ENCODE results near the gene GXYLT1.

The GXYLT1 gene

GRCh38 chr12:42186793-42187192, 42.1 kb upstream of the GXYLT1 start:
- Histone ChIP-seq H3K79me1 (ENCODE audit: low read length) (no peaks in the 10 kb centered on the region), H3K4ac (ENCODE audit: low read depth, low read length) (no peak overlapping the region), H3K9ac (ENCODE audit: low read length) (no peak overlapping the region), H3K4me1 (ENCODE audit: control insufficient read depth, low read depth, low read length) (no peaks in the 10 kb centered on the region), H3K4me2 (ENCODE audit: low read length) (no peak overlapping the region), H3K18ac (ENCODE audit: low read length) (no peak overlapping the region), H3K23ac (ENCODE audit: low read length) (no peak overlapping the region), H3K79me2 (ENCODE audit: control insufficient read depth, insufficient read depth, low read length) (no peaks in the 10 kb centered on the region), H2BK15ac (replicated peaks; ENCODE audit: low read depth) (no peak overlapping the region), H2BK120ac (ENCODE audit: low read depth, low read length) (no peak overlapping the region), H2BK5ac (ENCODE audit: low read length) (no peak overlapping the region), H2AK5ac (ENCODE audit: low read length) (no peak overlapping the region), H3K4me3 (ENCODE audit: low read length) (no peak overlapping the region), H3K36me3 (ENCODE audit: control insufficient read depth, insufficient read depth, low read length) (no peaks in the 10 kb centered on the region), H4K8ac (ENCODE audit: low read depth, low read length) (no peak overlapping the region), H3K27me3 (ENCODE audit: insufficient read depth, low read length, poor library complexity) (no peaks in the 10 kb centered on the region), H4K5ac (ENCODE audit: low read length) (no peak overlapping the region), H3K56ac (ENCODE audit: low read length) (no peak overlapping the region), H3K27ac (ENCODE audit: low read depth, low read length) (no peak overlapping the region)
- no peak for DNase-seq
- no CpG with 5 or more reads among the region's 2 CpGs for WGBS (ENCODE audit: extremely low coverage, insufficient coverage, low lambda C conversion rate)

- H3K4me2 ChIP-seq (ENCODE audit: low read length) = no peak overlapping the region
- no peak overlapping the region for H2AK5ac ChIP-seq (ENCODE audit: low read length)
- H4K5ac ChIP-seq (ENCODE audit: low read length) = no peak overlapping the region
- H3K27me3 ChIP-seq (ENCODE audit: insufficient read depth, low read length, poor library complexity) = no peaks in the 10 kb centered on the region
- H3K79me1 ChIP-seq (ENCODE audit: low read length) = no peaks in the 10 kb centered on the region
- no peak overlapping the region for H3K18ac ChIP-seq (ENCODE audit: low read length)
- no peak overlapping the region for H3K4me3 ChIP-seq (ENCODE audit: low read length)
- H3K4ac ChIP-seq (ENCODE audit: low read depth, low read length) = no peak overlapping the region
- no peak for DNase-seq
- no peak overlapping the region for H3K27ac ChIP-seq (ENCODE audit: low read depth, low read length)
- no peak overlapping the region for H2BK5ac ChIP-seq (ENCODE audit: low read length)
- no peak overlapping the region for H3K9ac ChIP-seq (ENCODE audit: low read length)
- H3K56ac ChIP-seq (ENCODE audit: low read length) = no peak overlapping the region
- H2BK120ac ChIP-seq (ENCODE audit: low read depth, low read length) = no peak overlapping the region
- H2BK15ac ChIP-seq (replicated peaks; ENCODE audit: low read depth) = no peak overlapping the region
- no peaks in the 10 kb centered on the region for H3K79me2 ChIP-seq (ENCODE audit: control insufficient read depth, insufficient read depth, low read length)
- H3K4me1 ChIP-seq (ENCODE audit: control insufficient read depth, low read depth, low read length) = no peaks in the 10 kb centered on the region
- no peak overlapping the region for H4K8ac ChIP-seq (ENCODE audit: low read depth, low read length)
- H3K23ac ChIP-seq (ENCODE audit: low read length) = no peak overlapping the region
- no CpG with 5 or more reads among the region's 2 CpGs for WGBS (ENCODE audit: extremely low coverage, insufficient coverage, low lambda C conversion rate)
- H3K36me3 ChIP-seq (ENCODE audit: control insufficient read depth, insufficient read depth, low read length) = no peaks in the 10 kb centered on the region
Observed at GRCh38 chr12:42182394-42182793, 37.7 kb upstream of the GXYLT1 start.

- H3K4me3 ChIP-seq (ENCODE audit: low read length) = no peak overlapping the region
- no peak overlapping the region for H3K27ac ChIP-seq (ENCODE audit: low read depth, low read length)
- H3K79me2 ChIP-seq (ENCODE audit: control insufficient read depth, insufficient read depth, low read length) = no peaks in the 10 kb centered on the region
- no peaks in the 10 kb centered on the region for H3K79me1 ChIP-seq (ENCODE audit: low read length)
- no peak overlapping the region for H2AK5ac ChIP-seq (ENCODE audit: low read length)
- H3K9ac ChIP-seq (ENCODE audit: low read length) = no peak overlapping the region
- H3K4me2 ChIP-seq (ENCODE audit: low read length) = no peak overlapping the region
- H2BK5ac ChIP-seq (ENCODE audit: low read length) = no peak overlapping the region
- H3K4ac ChIP-seq (ENCODE audit: low read depth, low read length) = no peak overlapping the region
- H4K5ac ChIP-seq (ENCODE audit: low read length) = no peak overlapping the region
- H3K56ac ChIP-seq (ENCODE audit: low read length) = no peak overlapping the region
- no peak overlapping the region for H2BK15ac ChIP-seq (replicated peaks; ENCODE audit: low read depth)
- H3K36me3 ChIP-seq (ENCODE audit: control insufficient read depth, insufficient read depth, low read length) = no peaks in the 10 kb centered on the region
- H3K27me3 ChIP-seq (ENCODE audit: insufficient read depth, low read length, poor library complexity) = no peaks in the 10 kb centered on the region
- no peak overlapping the region for H3K23ac ChIP-seq (ENCODE audit: low read length)
- no peaks in the 10 kb centered on the region for H3K4me1 ChIP-seq (ENCODE audit: control insufficient read depth, low read depth, low read length)
- H2BK120ac ChIP-seq (ENCODE audit: low read depth, low read length) = no peak overlapping the region
- no peak for DNase-seq
- no peak overlapping the region for H3K18ac ChIP-seq (ENCODE audit: low read length)
- WGBS (ENCODE audit: extremely low coverage, insufficient coverage, low lambda C conversion rate) = no CpG with 5 or more reads among the region's 2 CpGs
- no peak overlapping the region for H4K8ac ChIP-seq (ENCODE audit: low read depth, low read length)
Observed at GRCh38 chr12:42180990-42181596, 36.4 kb upstream of the GXYLT1 start.

GRCh38 chr12:42178101-42178500, 33.4 kb upstream of the GXYLT1 start:
- H2BK5ac ChIP-seq (ENCODE audit: low read length) = no peak overlapping the region
- no peak overlapping the region for H3K4me2 ChIP-seq (ENCODE audit: low read length)
- no peaks in the 10 kb centered on the region for H3K36me3 ChIP-seq (ENCODE audit: control insufficient read depth, insufficient read depth, low read length)
- WGBS (ENCODE audit: extremely low coverage, insufficient coverage, low lambda C conversion rate) = no CpG with 5 or more reads among the region's 2 CpGs
- H3K4me1 ChIP-seq (ENCODE audit: control insufficient read depth, low read depth, low read length) = no peaks in the 10 kb centered on the region
- H3K27me3 ChIP-seq (ENCODE audit: insufficient read depth, low read length, poor library complexity) = no peaks in the 10 kb centered on the region
- DNase-seq = no peak
- H3K9ac ChIP-seq (ENCODE audit: low read length) = no peak overlapping the region
- no peak overlapping the region for H2AK5ac ChIP-seq (ENCODE audit: low read length)
- no peak overlapping the region for H3K4ac ChIP-seq (ENCODE audit: low read depth, low read length)
- H3K79me2 ChIP-seq (ENCODE audit: control insufficient read depth, insufficient read depth, low read length) = no peaks in the 10 kb centered on the region
- no peak overlapping the region for H3K4me3 ChIP-seq (ENCODE audit: low read length)
- no peak overlapping the region for H2BK120ac ChIP-seq (ENCODE audit: low read depth, low read length)
- H4K8ac ChIP-seq (ENCODE audit: low read depth, low read length) = no peak overlapping the region
- no peak overlapping the region for H4K5ac ChIP-seq (ENCODE audit: low read length)
- H3K27ac ChIP-seq (ENCODE audit: low read depth, low read length) = no peak overlapping the region
- H3K79me1 ChIP-seq (ENCODE audit: low read length) = no peaks in the 10 kb centered on the region
- H2BK15ac ChIP-seq (replicated peaks; ENCODE audit: low read depth) = no peak overlapping the region
- no peak overlapping the region for H3K23ac ChIP-seq (ENCODE audit: low read length)
- no peak overlapping the region for H3K56ac ChIP-seq (ENCODE audit: low read length)
- no peak overlapping the region for H3K18ac ChIP-seq (ENCODE audit: low read length)

GRCh38 chr12:42174978-42175377, 30.3 kb upstream of the GXYLT1 start:
- H2BK120ac ChIP-seq (ENCODE audit: low read depth, low read length) = no peak overlapping the region
- H3K4me2 ChIP-seq (ENCODE audit: low read length) = no peak overlapping the region

GRCh38 chr12:42173961-42174521, 29.4 kb upstream of the GXYLT1 start:
- no peak overlapping the region for H3K4ac ChIP-seq (ENCODE audit: low read depth, low read length)
- no peak overlapping the region for H3K4me2 ChIP-seq (ENCODE audit: low read length)
- H3K23ac ChIP-seq (ENCODE audit: low read length) = no peak overlapping the region
- no peak overlapping the region for H3K18ac ChIP-seq (ENCODE audit: low read length)
- no peak overlapping the region for H2BK120ac ChIP-seq (ENCODE audit: low read depth, low read length)
- no peak overlapping the region for H2AK5ac ChIP-seq (ENCODE audit: low read length)
- H4K5ac ChIP-seq (ENCODE audit: low read length) = no peak overlapping the region
- H3K4me1 ChIP-seq (ENCODE audit: control insufficient read depth, low read depth, low read length) = no peaks in the 10 kb centered on the region
- H3K79me1 ChIP-seq (ENCODE audit: low read length) = no peaks in the 10 kb centered on the region
- H3K79me2 ChIP-seq (ENCODE audit: control insufficient read depth, insufficient read depth, low read length) = no peaks in the 10 kb centered on the region
- no peaks in the 10 kb centered on the region for H3K27me3 ChIP-seq (ENCODE audit: insufficient read depth, low read length, poor library complexity)
- no peak overlapping the region for H3K4me3 ChIP-seq (ENCODE audit: low read length)
- no peak overlapping the region for H2BK15ac ChIP-seq (replicated peaks; ENCODE audit: low read depth)
- no peak overlapping the region for H3K27ac ChIP-seq (ENCODE audit: low read depth, low read length)
- no peak overlapping the region for H3K56ac ChIP-seq (ENCODE audit: low read length)
- H3K9ac ChIP-seq (ENCODE audit: low read length) = no peak overlapping the region
- no peak overlapping the region for H4K8ac ChIP-seq (ENCODE audit: low read depth, low read length)
- H2BK5ac ChIP-seq (ENCODE audit: low read length) = no peak overlapping the region
- H3K36me3 ChIP-seq (ENCODE audit: control insufficient read depth, insufficient read depth, low read length) = no peaks in the 10 kb centered on the region
- no peak for DNase-seq

More at GRCh38 chr12:42174978-42175377, 30.3 kb upstream of the GXYLT1 start:
- Histone ChIP-seq H3K23ac (ENCODE audit: low read length) (no peak overlapping the region), H3K27me3 (ENCODE audit: insufficient read depth, low read length, poor library complexity) (no peaks in the 10 kb centered on the region), H3K4ac (ENCODE audit: low read depth, low read length) (no peak overlapping the region), H3K56ac (ENCODE audit: low read length) (no peak overlapping the region), H3K36me3 (ENCODE audit: control insufficient read depth, insufficient read depth, low read length) (no peaks in the 10 kb centered on the region), H2BK5ac (ENCODE audit: low read length) (no peak overlapping the region), H3K79me2 (ENCODE audit: control insufficient read depth, insufficient read depth, low read length) (no peaks in the 10 kb centered on the region), H4K5ac (ENCODE audit: low read length) (no peak overlapping the region), H3K4me1 (ENCODE audit: control insufficient read depth, low read depth, low read length) (no peaks in the 10 kb centered on the region), H3K4me3 (ENCODE audit: low read length) (no peak overlapping the region), H3K27ac (ENCODE audit: low read depth, low read length) (no peak overlapping the region), H3K79me1 (ENCODE audit: low read length) (no peaks in the 10 kb centered on the region), H2AK5ac (ENCODE audit: low read length) (no peak overlapping the region), H3K9ac (ENCODE audit: low read length) (no peak overlapping the region), H2BK15ac (replicated peaks; ENCODE audit: low read depth) (no peak overlapping the region), H4K8ac (ENCODE audit: low read depth, low read length) (no peak overlapping the region), H3K18ac (ENCODE audit: low read length) (no peak overlapping the region)
- WGBS (ENCODE audit: extremely low coverage, insufficient coverage, low lambda C conversion rate) = no CpG with 5 or more reads among the region's 1 CpG
- no peak for DNase-seq
